Spleen (tissue), 11 donors: ENCODE results near the gene FBXO47. TPM values are rescaled to one million over a fixed set of nuclear protein-coding genes. Genes with fewer than 3 reads are reported as not detected.
"Not testable (repeated sequence)": the region's sequence is repeated elsewhere in the genome, so short reads cannot be mapped to it uniquely, and the experiment has no call there.

Experiments
- DNase-seq: peaks from one replicate; pipeline ENCODE4 v3.0.0-alpha.2; 2020
- H3K27ac ChIP-seq, 8 donors: fragments of 200-600 bp; sonication (generic) in 7 of 8; 1 replicate in 4 of 8; 2 replicates in 4 of 8; pipeline versions ENCODE4 v1.5.0 to v1.8.0; 2016 to 2021; ENCODE audit warnings: inconsistent platforms in 4 of 8, mild to moderate bottlenecking in 4 of 8, moderate library complexity in 1 of 8
- H3K27me3 ChIP-seq, 7 donors: fragments of 200-600 bp; sonication (generic) in 6 of 7; replicated peaks in 1 of 7; 1 replicate in 4 of 7; 2 replicates in 3 of 7; pipeline versions ENCODE4 v1.5.0 to v1.8.0; 2016 to 2021; ENCODE audit warnings: inconsistent platforms in 3 of 7, mild to moderate bottlenecking in 1 of 7
- H3K36me3 ChIP-seq, 6 donors: fragments of 200-600 bp; sonication (generic) in 5 of 6; 1 replicate in 4 of 6; 2 replicates in 2 of 6; pipeline versions ENCODE4 v1.5.0 to v1.8.0; 2016 to 2021; ENCODE audit warnings: inconsistent platforms in 2 of 6
- H3K4me1 ChIP-seq, 6 donors: fragments of 200-600 bp; sonication (generic) in 5 of 6; 1 replicate in 3 of 6; 2 replicates in 3 of 6; pipeline versions ENCODE4 v1.5.0 to v1.8.0; 2016 to 2021; ENCODE audit warnings: inconsistent platforms in 3 of 6
- H3K4me3 ChIP-seq, 8 donors: fragments of 200-600 bp; sonication (generic) in 7 of 8; 1 replicate in 4 of 8; 2 replicates in 4 of 8; pipeline versions ENCODE4 v1.5.0 to v1.8.0; 2016 to 2021; ENCODE audit warnings: inconsistent platforms in 4 of 8, mild to moderate bottlenecking in 4 of 8, moderate library complexity in 2 of 8
- H3K9me3 ChIP-seq, 8 donors: fragments of 200-600 bp; sonication (generic) in 7 of 8; 1 replicate in 4 of 8; 2 replicates in 4 of 8; pipeline versions ENCODE4 v1.5.0 to v1.8.0; 2016 to 2021; ENCODE audit warnings: inconsistent platforms in 4 of 8
- POLR2A ChIP-seq, 3 donors: fragments of 450-650 bp; IDR thresholded peaks; one replicate each; pipeline ENCODE4 v1.5.1; 2017; ENCODE audit warnings: antibody characterized with exemption in 3 of 3, mild to moderate bottlenecking in 1 of 3
- POLR2AphosphoS5 ChIP-seq, 3 donors: sonication (generic); formaldehyde crosslinking; IDR thresholded peaks; one replicate each; pipeline ENCODE4 v1.5.1; 2017; ENCODE audit warnings: antibody characterized with exemption in 3 of 3
- WGBS, 5 donors: extraction: QIAGEN DNeasy Blood & Tissue Kit in 3 of 5; methylation state at CpG; one replicate each; pipeline versions ENCODE4 v1.1.5 to v1.1.7; 2013 to 2018; 5-methylcytosine and 5-hydroxymethylcytosine counted together
- intact Hi-C: fragments of 100-400 bp; cut with DNase I; formaldehyde crosslinking; loops from one replicate; pipeline ENCODE4 v1.15.0; 2023; ENCODE audit warnings: low total_unique reads
- polyA plus RNA-seq, 3 donors: library from polyadenylated mRNA; stranded (reverse); fragments of 200-250 nt; gene quantifications; one replicate each; pipeline ENCODE4 v1.2.1, GENCODE V29; 2013
- total RNA-seq, 7 donors: library from RNA; depleted of rRNA in 3 of 7; stranded (reverse); fragments of >200 nt in 3 of 7; fragmentation: NEBNext Ultra II Directional in 4 of 7; extraction: Animal tissue kit (Norgen Biotek cat#: 25700) in 4 of 7; gene quantifications; one replicate each; pipeline versions ENCODE4 v1.1.0 to v1.2.1, GENCODE V29; 2016 to 2021
- TF ChIP-seq, protein P1 (sequence below), 11 experiments: fragments of 200-600 bp in 7 of 11; fragments of 450-650 bp in 4 of 11; sonication (generic) in 4 of 11; IDR thresholded peaks in 8 of 11; conservative IDR thresholded peaks in 3 of 11; 1 replicate in 7 of 11; 2 replicates in 4 of 11; pipeline versions ENCODE4 v1.4.0 to v1.8.0; 2016 to 2021; ENCODE audit warnings: antibody characterized with exemption in 11 of 11, inconsistent platforms in 4 of 11, mild to moderate bottlenecking in 1 of 11
- donor health status: healthy with polysubstance abuse.
- donor health status: DM: no; HTN: no; CAD: no; lungs with moderate emphysema.
- donor health status: DM: no; HTN: no; CAD: no.
- donor health status: Bipolar disorder and iron deficiency.
- donor health status: healthy.
- donor health status: DM: no; HTN: no; CAD: no.
- donor health status: DM: yes; HTN: yes; CAD: no.

The FBXO47 gene
- total and polyA plus RNA-seq, 10 donors = 0.06 TPM; not detected in 9

DNA sequence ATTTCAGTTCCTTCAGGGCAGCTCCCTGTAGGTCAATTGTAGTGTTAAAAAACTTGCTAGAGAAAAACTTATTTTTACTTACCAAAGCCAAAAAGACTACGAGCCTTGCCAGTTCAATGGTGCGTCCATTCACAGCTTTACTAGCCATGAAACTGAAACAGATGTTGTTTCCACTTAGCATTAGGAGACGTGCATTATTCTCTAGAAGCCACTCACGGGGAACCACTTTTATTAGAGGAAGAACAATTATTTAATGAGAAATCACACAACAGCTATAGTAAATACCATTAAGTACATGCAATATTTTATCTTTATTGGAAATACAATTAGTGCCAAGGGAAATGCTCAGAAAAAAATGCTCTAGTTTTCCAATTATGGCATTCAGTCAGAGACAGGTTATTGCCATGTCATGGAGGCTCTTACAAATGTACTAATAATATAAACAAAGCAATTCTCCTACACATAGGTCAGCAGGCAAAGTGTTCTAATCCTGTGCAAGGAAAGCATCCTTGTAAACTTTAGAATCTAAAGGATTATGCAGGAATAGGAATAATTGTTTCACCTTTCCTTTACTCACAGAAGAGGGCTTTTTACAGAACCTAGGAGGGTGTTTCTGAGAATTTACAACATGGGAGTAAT lies 24.4 kb downstream of the FBXO47 start:
- DNase-seq = no peak
- intact Hi-C loops = no loop called here
- peaks cover 0 to under 1% (median 0%) of the 10 kb centered on the region in 7 donors for H3K27me3 ChIP-seq
- H3K27ac ChIP-seq = peak overlapping the region in 1 of 8 donors; percentile 22
- TF ChIP-seq, protein P1, sequence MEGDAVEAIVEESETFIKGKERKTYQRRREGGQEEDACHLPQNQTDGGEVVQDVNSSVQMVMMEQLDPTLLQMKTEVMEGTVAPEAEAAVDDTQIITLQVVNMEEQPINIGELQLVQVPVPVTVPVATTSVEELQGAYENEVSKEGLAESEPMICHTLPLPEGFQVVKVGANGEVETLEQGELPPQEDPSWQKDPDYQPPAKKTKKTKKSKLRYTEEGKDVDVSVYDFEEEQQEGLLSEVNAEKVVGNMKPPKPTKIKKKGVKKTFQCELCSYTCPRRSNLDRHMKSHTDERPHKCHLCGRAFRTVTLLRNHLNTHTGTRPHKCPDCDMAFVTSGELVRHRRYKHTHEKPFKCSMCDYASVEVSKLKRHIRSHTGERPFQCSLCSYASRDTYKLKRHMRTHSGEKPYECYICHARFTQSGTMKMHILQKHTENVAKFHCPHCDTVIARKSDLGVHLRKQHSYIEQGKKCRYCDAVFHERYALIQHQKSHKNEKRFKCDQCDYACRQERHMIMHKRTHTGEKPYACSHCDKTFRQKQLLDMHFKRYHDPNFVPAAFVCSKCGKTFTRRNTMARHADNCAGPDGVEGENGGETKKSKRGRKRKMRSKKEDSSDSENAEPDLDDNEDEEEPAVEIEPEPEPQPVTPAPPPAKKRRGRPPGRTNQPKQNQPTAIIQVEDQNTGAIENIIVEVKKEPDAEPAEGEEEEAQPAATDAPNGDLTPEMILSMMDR (IDR thresholded peaks at IDR 0.05 in 8 of 11, conservative IDR thresholded peaks at IDR 0.05 in 3 of 11) = no peak
- TF ChIP-seq POLR2AphosphoS5 (IDR thresholded peaks at IDR 0.05) (no peak), POLR2A (IDR thresholded peaks at IDR 0.05) (no peak)
- 47 to 69% (median 51%) methylated on average over 4 of the region's 4 CpGs for WGBS, 5 donors
- no peaks in the 10 kb centered on the region for H3K36me3 ChIP-seq
- H3K9me3 ChIP-seq = no peaks in the 10 kb centered on the region
- H3K4me1 ChIP-seq = peaks cover 0 to 15% (median 0%) of the 10 kb centered on the region in 6 donors
- no peak overlapping the region for H3K4me3 ChIP-seq

GRCh38 chr17:38940404-38940803 lies 26.8 kb downstream of the FBXO47 start:
- H3K4me3 ChIP-seq = no peak overlapping the region
- no peaks in the 10 kb centered on the region for H3K36me3 ChIP-seq
- DNase-seq = no peak
- TF ChIP-seq POLR2A (IDR thresholded peaks at IDR 0.05) (no peak), POLR2AphosphoS5 (IDR thresholded peaks at IDR 0.05) (no peak)
- TF ChIP-seq, protein P1 (IDR thresholded peaks at IDR 0.05 in 8 of 11, conservative IDR thresholded peaks at IDR 0.05 in 3 of 11) = no peak
- H3K27ac ChIP-seq = no peak overlapping the region
- WGBS, 5 donors = 82 to 100% (median 93%) methylated on average over 1 of the region's 1 CpG
- no peaks in the 10 kb centered on the region for H3K9me3 ChIP-seq
- peaks cover 0 to 15% (median 0%) of the 10 kb centered on the region in 6 donors for H3K4me1 ChIP-seq
- peaks cover 0 to 8% (median 0%) of the 10 kb centered on the region in 7 donors for H3K27me3 ChIP-seq
- intact Hi-C loops = no loop called here

- peaks cover 0 to 15% (median 0%) of the 10 kb centered on the region in 6 donors for H3K4me1 ChIP-seq
- H3K27me3 ChIP-seq = peaks cover 0 to 8% (median 0%) of the 10 kb centered on the region in 7 donors
- TF ChIP-seq, protein P1 (IDR thresholded peaks at IDR 0.05 in 8 of 11, conservative IDR thresholded peaks at IDR 0.05 in 3 of 11) = no peak
- TF ChIP-seq POLR2A (IDR thresholded peaks at IDR 0.05) = no peak
- TF ChIP-seq POLR2AphosphoS5 (IDR thresholded peaks at IDR 0.05) = no peak
- no peak for DNase-seq
- no peak overlapping the region for H3K4me3 ChIP-seq
- H3K27ac ChIP-seq = no peak overlapping the region
- H3K36me3 ChIP-seq = no peaks in the 10 kb centered on the region
- H3K9me3 ChIP-seq = no peaks in the 10 kb centered on the region
- intact Hi-C loops = no loop called here
Measured at GRCh38 chr17:38939987-38940386, 27.2 kb downstream of the FBXO47 start.

DNA sequence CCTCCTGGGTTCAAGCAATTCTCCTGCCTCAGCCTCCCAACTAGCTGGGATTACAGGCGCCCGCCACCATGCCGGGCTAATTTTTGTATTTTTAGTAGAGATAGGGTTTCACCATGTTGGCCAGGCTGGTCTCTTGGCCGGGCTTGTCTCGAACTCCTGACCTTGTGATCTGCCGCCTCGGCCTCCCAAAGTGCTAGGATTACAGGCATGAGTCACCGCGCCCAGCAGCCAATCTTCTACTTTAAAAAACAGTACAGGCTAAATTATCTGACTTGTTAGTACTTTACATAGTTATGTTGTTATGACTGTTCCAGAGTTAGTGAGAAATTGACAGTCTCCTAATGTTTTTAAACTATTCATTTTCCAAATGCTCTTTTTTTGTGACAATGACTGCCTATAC lies 33.2 kb downstream of the FBXO47 start:
- intact Hi-C loops, H3K36me3 ChIP-seq, H3K4me1 ChIP-seq, H3K9me3 ChIP-seq, H3K4me3 ChIP-seq, H3K27me3 ChIP-seq, H3K27ac ChIP-seq: not testable (repeated sequence)
- DNase-seq = peak; percentile 31
- 83 to 91% (median 88%) methylated on average over 9 of the region's 9 CpGs for WGBS, 5 donors

GRCh38 chr17:38930782-38931181 lies 36.4 kb downstream of the FBXO47 start:
- H3K36me3 ChIP-seq, H3K4me3 ChIP-seq, intact Hi-C loops, H3K27me3 ChIP-seq, H3K27ac ChIP-seq, H3K9me3 ChIP-seq: not testable (repeated sequence)
- WGBS, 5 donors = 92 to 100% (median 94%) methylated on average over 1 to 35 of the region's 36 CpGs; no CpG with 5 or more reads in 1 of the 5 donors
- peaks cover 0 to 17% (median 8%) of the 10 kb centered on the region in 6 donors for H3K4me1 ChIP-seq
- DNase-seq = peak; percentile 10
